ENCODE measurements around the gene SHKBP1. TPM values are rescaled to one million over a fixed set of nuclear protein-coding genes. Genes with fewer than 3 reads are reported as not detected.

SHKBP1 gene
- total RNA-seq, 1 donor from 2014 or later: 56.3 TPM

- Histone ChIP-seq H3K4me2 (ENCODE audit: low read length) (no peak overlapping the region), H3K27ac (ENCODE audit: low read depth, low read length) (no peak overlapping the region), H3K4me3 (ENCODE audit: insufficient read depth, low read depth, low read length) (no peak overlapping the region), H3K4me1 (ENCODE audit: insufficient read depth, low read length) (peaks cover 24% of the 10 kb centered on the region), H3K79me2 (ENCODE audit: insufficient read depth, low read length) (no peaks in the 10 kb centered on the region), H3K9ac (ENCODE audit: low read length) (no peak overlapping the region), H3K27me3 (ENCODE audit: insufficient read depth, low read length) (no peaks in the 10 kb centered on the region), H3K9me3 (ENCODE audit: insufficient read depth, low read depth, low read length) (no peaks in the 10 kb centered on the region), H3K36me3 (ENCODE audit: insufficient read depth, low read length) (peaks cover 3% of the 10 kb centered on the region), H2AFZ (ENCODE audit: low read depth, low read length) (no peak overlapping the region), H4K20me1 (ENCODE audit: insufficient read depth, low read length) (no peaks in the 10 kb centered on the region)
- DNase-seq (ENCODE audit: low read depth) (no peak), FAIRE-seq (no peak)
- no peak overlapping the region for H3K27ac Mint-ChIP-seq (ENCODE audit: unreplicated experiment)
- no peaks in the 10 kb centered on the region for H3K9me3 Mint-ChIP-seq (ENCODE audit: unreplicated experiment)
- H3K36me3 Mint-ChIP-seq (ENCODE audit: low read depth, unreplicated experiment): peaks cover 42% of the 10 kb centered on the region
- H3K4me1 Mint-ChIP-seq (ENCODE audit: low read depth, unreplicated experiment): peaks cover 9% of the 10 kb centered on the region
- H3K4me3 Mint-ChIP-seq (ENCODE audit: unreplicated experiment): no peak overlapping the region
- H3K27me3 Mint-ChIP-seq (ENCODE audit: low read depth, unreplicated experiment): no peaks in the 10 kb centered on the region
- TF ChIP-seq EZH2 (IDR thresholded peaks at IDR 0.05; ENCODE audit: insufficient read depth, low read length): no peak
- TF ChIP-seq, protein P1, sequence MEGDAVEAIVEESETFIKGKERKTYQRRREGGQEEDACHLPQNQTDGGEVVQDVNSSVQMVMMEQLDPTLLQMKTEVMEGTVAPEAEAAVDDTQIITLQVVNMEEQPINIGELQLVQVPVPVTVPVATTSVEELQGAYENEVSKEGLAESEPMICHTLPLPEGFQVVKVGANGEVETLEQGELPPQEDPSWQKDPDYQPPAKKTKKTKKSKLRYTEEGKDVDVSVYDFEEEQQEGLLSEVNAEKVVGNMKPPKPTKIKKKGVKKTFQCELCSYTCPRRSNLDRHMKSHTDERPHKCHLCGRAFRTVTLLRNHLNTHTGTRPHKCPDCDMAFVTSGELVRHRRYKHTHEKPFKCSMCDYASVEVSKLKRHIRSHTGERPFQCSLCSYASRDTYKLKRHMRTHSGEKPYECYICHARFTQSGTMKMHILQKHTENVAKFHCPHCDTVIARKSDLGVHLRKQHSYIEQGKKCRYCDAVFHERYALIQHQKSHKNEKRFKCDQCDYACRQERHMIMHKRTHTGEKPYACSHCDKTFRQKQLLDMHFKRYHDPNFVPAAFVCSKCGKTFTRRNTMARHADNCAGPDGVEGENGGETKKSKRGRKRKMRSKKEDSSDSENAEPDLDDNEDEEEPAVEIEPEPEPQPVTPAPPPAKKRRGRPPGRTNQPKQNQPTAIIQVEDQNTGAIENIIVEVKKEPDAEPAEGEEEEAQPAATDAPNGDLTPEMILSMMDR (IDR thresholded peaks at IDR 0.05; ENCODE audit: insufficient read depth, low read depth, low read length): peak; percentile 40
Observed at GRCh38 chr19:40584007-40584406, 7.3 kb downstream of the SHKBP1 start.

- no peak overlapping the region for H3K4me3 Mint-ChIP-seq (ENCODE audit: unreplicated experiment)
Observed at GRCh38 chr19:40585241-40585981, 8.7 kb downstream of the SHKBP1 start.

More at GRCh38 chr19:40585241-40585981, 8.7 kb downstream of the SHKBP1 start:
- Histone ChIP-seq H3K79me2 (ENCODE audit: insufficient read depth, low read length) (no peaks in the 10 kb centered on the region), H3K36me3 (ENCODE audit: insufficient read depth, low read length) (peaks cover under 1% of the 10 kb centered on the region), H4K20me1 (ENCODE audit: insufficient read depth, low read length) (no peaks in the 10 kb centered on the region), H3K27me3 (ENCODE audit: insufficient read depth, low read length) (no peaks in the 10 kb centered on the region), H3K27ac (ENCODE audit: low read depth, low read length) (peak overlapping the region; percentile 73), H3K4me2 (ENCODE audit: low read length) (peak overlapping the region; percentile 66), H3K9ac (ENCODE audit: low read length) (peak overlapping the region; percentile 54), H3K4me1 (ENCODE audit: insufficient read depth, low read length) (peaks cover 24% of the 10 kb centered on the region), H3K4me3 (ENCODE audit: insufficient read depth, low read depth, low read length) (no peak overlapping the region), H3K9me3 (ENCODE audit: insufficient read depth, low read depth, low read length) (no peaks in the 10 kb centered on the region), H2AFZ (ENCODE audit: low read depth, low read length) (no peak overlapping the region)
- Mint-ChIP-seq H3K27ac (ENCODE audit: unreplicated experiment) (no peak overlapping the region), H3K9me3 (ENCODE audit: unreplicated experiment) (no peaks in the 10 kb centered on the region), H3K4me1 (ENCODE audit: low read depth, unreplicated experiment) (peaks cover 9% of the 10 kb centered on the region), H3K36me3 (ENCODE audit: low read depth, unreplicated experiment) (peaks cover 45% of the 10 kb centered on the region), H3K27me3 (ENCODE audit: low read depth, unreplicated experiment) (no peaks in the 10 kb centered on the region)
- DNase-seq (ENCODE audit: low read depth): peak; percentile 59
- TF ChIP-seq, protein P1 (IDR thresholded peaks at IDR 0.05; ENCODE audit: insufficient read depth, low read depth, low read length): no peak
- TF ChIP-seq EZH2 (IDR thresholded peaks at IDR 0.05; ENCODE audit: insufficient read depth, low read length): no peak
- FAIRE-seq: no peak

Data from astrocyte (in vitro differentiated cells and primary cell).